SK-N-SH (cell line): ENCODE data around the gene CHCHD6.

Experiments
- CTCF ChIP-seq: fragments of 200-600 bp; sonication (generic); IDR thresholded peaks from 2 replicates; pipeline ENCODE4 v1.6.1; 2017; ENCODE audit warnings: antibody characterized with exemption, mild to moderate bottlenecking, moderate library complexity
- FOXJ3 ChIP-seq: sonication (generic); formaldehyde crosslinking; IDR thresholded peaks from 2 replicates; pipeline ENCODE4 v1.5.1; 2020; ENCODE audit warnings: mild to moderate bottlenecking, missing genetic modification reagents
- GABPA ChIP-seq: IDR thresholded peaks from 2 replicates; pipeline ENCODE4 v1.4.0; 2012; ENCODE audit warnings: low read depth, mild to moderate bottlenecking
- NFIC ChIP-seq: IDR thresholded peaks from 2 replicates; pipeline ENCODE4 v1.4.0; 2012; ENCODE audit warnings: borderline replicate concordance
- POLR2AphosphoS5 ChIP-seq: IDR thresholded peaks from 2 replicates; pipeline ENCODE4 v1.6.1; 2012; ENCODE audit warnings: low read depth, low read length
- RAD21 ChIP-seq: IDR thresholded peaks from 2 replicates; pipeline ENCODE4 v1.6.1; 2012; ENCODE audit warnings: mild to moderate bottlenecking, low read length
- RCOR1 ChIP-seq: fragments of 150-350 bp; IDR thresholded peaks from 2 replicates; pipeline ENCODE4 v1.6.1; 2017; ENCODE audit warnings: antibody characterized with exemption, low read length
- REST ChIP-seq: IDR thresholded peaks from 2 replicates; pipeline ENCODE4 v1.6.1; 2012; ENCODE audit warnings: mild to moderate bottlenecking, low read depth, low read length, moderate library complexity
- TAF1 ChIP-seq: IDR thresholded peaks from 2 replicates; pipeline ENCODE4 v1.6.1; 2012; ENCODE audit warnings: low read depth, mild to moderate bottlenecking, low read length, moderate library complexity, borderline replicate concordance
- TCF12 ChIP-seq: IDR thresholded peaks from 2 replicates; pipeline ENCODE4 v1.4.0; 2012
- TEAD4 ChIP-seq: IDR thresholded peaks from 2 replicates; pipeline ENCODE4 v1.4.0; 2012; ENCODE audit warnings: mild to moderate bottlenecking, borderline replicate concordance; ENCODE audit not compliant: insufficient read depth
- USF1 ChIP-seq: IDR thresholded peaks from 2 replicates; pipeline ENCODE4 v1.4.0; 2012; ENCODE audit warnings: low read depth, borderline replicate concordance
- USF2 ChIP-seq: fragments of 150-350 bp; IDR thresholded peaks from 2 replicates; pipeline ENCODE4 v1.6.1; 2017; ENCODE audit warnings: antibody characterized with exemption, low read length, low read depth, borderline replicate concordance
- ZBTB33 ChIP-seq: IDR thresholded peaks from 2 replicates; pipeline ENCODE4 v1.4.0; 2012; ENCODE audit warnings: low read depth, borderline replicate concordance

- TF ChIP-seq POLR2AphosphoS5: no peak
- TF ChIP-seq CTCF: no peak
- TF ChIP-seq RCOR1: peak; percentile 72; the same call in 1 of the 2 replicates
- TF ChIP-seq GABPA: no peak
- TF ChIP-seq REST: no peak
- no peak for TF ChIP-seq RAD21
- TF ChIP-seq TEAD4: no peak
- TF ChIP-seq TCF12: no peak
- no peak for TF ChIP-seq USF1
- no peak for TF ChIP-seq NFIC
- no peak for TF ChIP-seq USF2
- no peak for TF ChIP-seq ZBTB33
- no peak for TF ChIP-seq TAF1
- TF ChIP-seq FOXJ3: no peak
These were observed 54.0 kb downstream of the CHCHD6 start for GRCh38 chr3:126758026-126758425.
